ENCODE measurements around the gene ETFB.

Gene ETFB

DNA sequence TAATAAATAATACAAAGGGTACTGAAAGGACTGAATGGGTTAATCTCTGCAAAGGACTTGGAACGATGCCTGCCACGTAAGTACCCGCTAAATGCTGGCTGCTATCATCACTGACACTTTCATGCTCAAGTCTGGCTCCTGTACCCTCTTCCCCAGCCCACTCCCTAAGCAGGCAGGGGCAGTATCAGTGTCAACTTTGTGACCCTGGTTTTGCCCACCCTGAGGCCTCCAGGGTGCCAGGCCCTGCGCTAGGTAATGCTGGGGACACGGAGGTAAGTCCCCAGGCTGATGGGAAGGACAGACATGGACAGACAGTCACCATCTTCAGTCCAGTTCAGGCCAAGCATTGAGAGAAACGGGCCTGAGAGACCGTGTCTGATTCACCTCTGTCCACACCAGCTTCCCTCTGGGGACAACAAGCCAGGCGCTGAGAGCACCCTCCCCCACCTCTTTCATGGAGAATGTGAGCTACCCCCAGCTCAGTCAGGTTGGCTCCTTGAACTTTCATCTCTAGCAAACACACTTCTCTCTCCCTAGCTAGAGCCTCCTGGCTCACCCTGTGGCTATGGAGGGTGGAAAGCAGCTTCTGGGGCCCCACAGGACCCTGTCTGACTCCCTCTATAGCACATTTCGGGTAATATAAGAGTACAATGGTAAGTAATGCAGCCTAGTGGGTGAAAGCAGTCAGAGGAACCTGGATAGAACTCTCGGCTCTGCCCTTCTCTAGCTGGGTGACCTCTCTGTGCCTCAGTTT lies 800 bp downstream of the ETFB start:
- TF ChIP-seq TAF1 (IDR thresholded peaks at IDR 0.05; ENCODE audit: low read depth): no peak
- TF ChIP-seq CREB1 (IDR thresholded peaks at IDR 0.05; ENCODE audit: low read depth): no peak
- no peak for TF ChIP-seq EP300 (IDR thresholded peaks at IDR 0.05; ENCODE audit: borderline replicate concordance)
- TF ChIP-seq YY1 (IDR thresholded peaks at IDR 0.05; ENCODE audit: low read depth): no peak
- TF ChIP-seq, protein P1, sequence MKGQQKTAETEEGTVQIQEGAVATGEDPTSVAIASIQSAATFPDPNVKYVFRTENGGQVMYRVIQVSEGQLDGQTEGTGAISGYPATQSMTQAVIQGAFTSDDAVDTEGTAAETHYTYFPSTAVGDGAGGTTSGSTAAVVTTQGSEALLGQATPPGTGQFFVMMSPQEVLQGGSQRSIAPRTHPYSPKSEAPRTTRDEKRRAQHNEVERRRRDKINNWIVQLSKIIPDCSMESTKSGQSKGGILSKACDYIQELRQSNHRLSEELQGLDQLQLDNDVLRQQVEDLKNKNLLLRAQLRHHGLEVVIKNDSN (IDR thresholded peaks at IDR 0.05): no peak
- no peak for TF ChIP-seq FOXM1 (IDR thresholded peaks at IDR 0.05; ENCODE audit: borderline replicate concordance, low read depth)
- TF ChIP-seq, protein P2, sequence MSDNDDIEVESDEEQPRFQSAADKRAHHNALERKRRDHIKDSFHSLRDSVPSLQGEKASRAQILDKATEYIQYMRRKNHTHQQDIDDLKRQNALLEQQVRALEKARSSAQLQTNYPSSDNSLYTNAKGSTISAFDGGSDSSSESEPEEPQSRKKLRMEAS (IDR thresholded peaks at IDR 0.05): no peak
- no peak for TF ChIP-seq ZBTB7A (IDR thresholded peaks at IDR 0.05; ENCODE audit: low read depth)
- no peak for TF ChIP-seq RAD21 (IDR thresholded peaks at IDR 0.05; ENCODE audit: low read depth)
- TF ChIP-seq REST (IDR thresholded peaks at IDR 0.05; ENCODE audit: low read depth): no peak
- no peak for TF ChIP-seq EGR1 (IDR thresholded peaks at IDR 0.05)
- TF ChIP-seq NFIC (IDR thresholded peaks at IDR 0.05): no peak
- TF ChIP-seq TEAD4 (IDR thresholded peaks at IDR 0.05): no peak
- TF ChIP-seq TCF12 (IDR thresholded peaks at IDR 0.05; ENCODE audit: low read depth): no peak
- TF ChIP-seq CEBPB (IDR thresholded peaks at IDR 0.05): no peak

- TF ChIP-seq CREB1 (IDR thresholded peaks at IDR 0.05; ENCODE audit: low read depth) (no peak), TEAD4 (IDR thresholded peaks at IDR 0.05) (no peak)
These were observed 1.7 kb downstream of the ETFB start for GRCh38 chr19:51364200-51365106.

- TF ChIP-seq EGR1 (IDR thresholded peaks at IDR 0.05) (no peak), ZBTB7A (IDR thresholded peaks at IDR 0.05; ENCODE audit: low read depth) (no peak), YY1 (IDR thresholded peaks at IDR 0.05; ENCODE audit: low read depth) (no peak), REST (IDR thresholded peaks at IDR 0.05; ENCODE audit: low read depth) (no peak)
These were observed 4.9 kb downstream of the ETFB start for GRCh38 chr19:51361239-51361638.

GRCh38 chr19:51359294-51359693 lies 6.9 kb downstream of the ETFB start:
- TF ChIP-seq, protein P2 (IDR thresholded peaks at IDR 0.05): no peak
- TF ChIP-seq FOXM1 (IDR thresholded peaks at IDR 0.05; ENCODE audit: borderline replicate concordance, low read depth) (no peak), RAD21 (IDR thresholded peaks at IDR 0.05; ENCODE audit: low read depth) (no peak), TEAD4 (IDR thresholded peaks at IDR 0.05) (no peak), EGR1 (IDR thresholded peaks at IDR 0.05) (no peak), EP300 (IDR thresholded peaks at IDR 0.05; ENCODE audit: borderline replicate concordance) (no peak), REST (IDR thresholded peaks at IDR 0.05; ENCODE audit: low read depth) (no peak), ZBTB7A (IDR thresholded peaks at IDR 0.05; ENCODE audit: low read depth) (no peak)

GRCh38 chr19:51357952-51358351 lies 8.2 kb downstream of the ETFB start:
- TF ChIP-seq NFIC (IDR thresholded peaks at IDR 0.05) (no peak), YY1 (IDR thresholded peaks at IDR 0.05; ENCODE audit: low read depth) (no peak), CEBPB (IDR thresholded peaks at IDR 0.05) (no peak), CREB1 (IDR thresholded peaks at IDR 0.05; ENCODE audit: low read depth) (no peak), ZBTB7A (IDR thresholded peaks at IDR 0.05; ENCODE audit: low read depth) (no peak), TEAD4 (IDR thresholded peaks at IDR 0.05) (no peak), FOXM1 (IDR thresholded peaks at IDR 0.05; ENCODE audit: borderline replicate concordance, low read depth) (no peak), EGR1 (IDR thresholded peaks at IDR 0.05) (no peak), TCF12 (IDR thresholded peaks at IDR 0.05; ENCODE audit: low read depth) (no peak), REST (IDR thresholded peaks at IDR 0.05; ENCODE audit: low read depth) (no peak)
- TF ChIP-seq, protein P1 (IDR thresholded peaks at IDR 0.05): no peak
- TF ChIP-seq, protein P2 (IDR thresholded peaks at IDR 0.05): no peak
